ENCODE measurements around the gene FAM32A. TPM values are rescaled to one million over a fixed set of nuclear protein-coding genes. Genes with fewer than 3 reads are reported as not detected.

Gene FAM32A
- total and polyA plus RNA-seq, 2 donors (not counting 1 experiment from before 2014, with no cell fraction given), result 53.4 to 62.0 TPM

GRCh38 chr19:16235811-16236652 lies 50.8 kb downstream of the FAM32A start:
- Mint-ChIP-seq H3K9me3 (ENCODE audit: insufficient read depth) (no peaks in the 10 kb centered on the region), H3K27ac (no peak overlapping the region), H3K27me3 (no peaks in the 10 kb centered on the region), H3K4me3 (no peak overlapping the region), H3K4me1 (peaks cover 20% of the 10 kb centered on the region)
- no peak for TF ChIP-seq EZH2 (IDR thresholded peaks at IDR 0.05; ENCODE audit: borderline replicate concordance, insufficient read depth, low read depth, low read length, poor library complexity, severe bottlenecking)
- TF ChIP-seq, protein P1, sequence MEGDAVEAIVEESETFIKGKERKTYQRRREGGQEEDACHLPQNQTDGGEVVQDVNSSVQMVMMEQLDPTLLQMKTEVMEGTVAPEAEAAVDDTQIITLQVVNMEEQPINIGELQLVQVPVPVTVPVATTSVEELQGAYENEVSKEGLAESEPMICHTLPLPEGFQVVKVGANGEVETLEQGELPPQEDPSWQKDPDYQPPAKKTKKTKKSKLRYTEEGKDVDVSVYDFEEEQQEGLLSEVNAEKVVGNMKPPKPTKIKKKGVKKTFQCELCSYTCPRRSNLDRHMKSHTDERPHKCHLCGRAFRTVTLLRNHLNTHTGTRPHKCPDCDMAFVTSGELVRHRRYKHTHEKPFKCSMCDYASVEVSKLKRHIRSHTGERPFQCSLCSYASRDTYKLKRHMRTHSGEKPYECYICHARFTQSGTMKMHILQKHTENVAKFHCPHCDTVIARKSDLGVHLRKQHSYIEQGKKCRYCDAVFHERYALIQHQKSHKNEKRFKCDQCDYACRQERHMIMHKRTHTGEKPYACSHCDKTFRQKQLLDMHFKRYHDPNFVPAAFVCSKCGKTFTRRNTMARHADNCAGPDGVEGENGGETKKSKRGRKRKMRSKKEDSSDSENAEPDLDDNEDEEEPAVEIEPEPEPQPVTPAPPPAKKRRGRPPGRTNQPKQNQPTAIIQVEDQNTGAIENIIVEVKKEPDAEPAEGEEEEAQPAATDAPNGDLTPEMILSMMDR (IDR thresholded peaks at IDR 0.05), result no peak
- Histone ChIP-seq H3K79me2 (ENCODE audit: control insufficient read depth, insufficient read depth, low read length) (peaks cover 9% of the 10 kb centered on the region), H2AFZ (ENCODE audit: insufficient read depth, low read depth, low read length, poor library complexity, severe bottlenecking) (no peak overlapping the region), H3K4me1 (ENCODE audit: control insufficient read depth in 2 of 2, insufficient read depth in 2 of 2, low read length in 2 of 2) (peaks cover 16 to 21% of the 10 kb centered on the region in 2 donors), H3K4me2 (replicated peaks; ENCODE audit: low read depth, low read length, poor library complexity, severe bottlenecking) (no peak overlapping the region), H3K9ac (ENCODE audit: low read length) (no peak overlapping the region), H4K20me1 (ENCODE audit: control insufficient read depth, insufficient read depth, low read length, poor library complexity, severe bottlenecking) (no peaks in the 10 kb centered on the region), H3K36me3 (replicated peaks in 1 of 2; ENCODE audit: control extremely low read depth in 1 of 2, control insufficient read depth in 1 of 2, extremely low read depth in 1 of 2, insufficient read depth in 2 of 2, low read length in 1 of 2) (peaks cover 0 to 42% of the 10 kb centered on the region in 2 experiments), H3K27me3 (replicated peaks in 1 of 4; ENCODE audit: control extremely low read depth in 1 of 4, control insufficient read depth in 3 of 4, insufficient read depth in 4 of 4, low read length in 3 of 4) (no peaks in the 10 kb centered on the region), H3K9me3 (ENCODE audit: control extremely low read depth in 1 of 3, control insufficient read depth in 2 of 3, insufficient read depth in 1 of 3, low read length in 2 of 3) (peaks cover 0 to 3% (median 0%) of the 10 kb centered on the region in 3 donors), H3K27ac (ENCODE audit: low read length in 2 of 2) (no peak overlapping the region), H3K4me3 (ENCODE audit: control extremely low read depth in 1 of 5, extremely low read depth in 1 of 5, insufficient read depth in 1 of 5, low read depth in 2 of 5, low read length in 4 of 5) (no peak overlapping the region)
- intact Hi-C loops (cut with micrococcal nuclease), result no loop called here
- CTCF ChIA-PET, result interaction anchor here (0.6 to 2.0 kb wide), 2 partner anchors 40 to 182 kb away, joined by 3 to 5 read pairs; no protein-coding TSS in a partner anchor
- no peak for DNase-seq
- ATAC-seq (ENCODE audit: low read depth), result no peak
- 93% methylated on average over 20 of the region's 21 CpGs for WGBS (ENCODE audit: insufficient coverage)
- POLR2A ChIA-PET, result no interaction called here

Small RNA genes within 50 kb of the gene (small RNA-seq; reads per million reads assigned to genes)
- gene RF00017 (ENCODE audit: insufficient read length, low read depth, low replicate concordance), result not detected

Other genes starting within 250 kb of the FAM32A start
- gene OR10H4, start 236.4 kb upstream of the FAM32A start, total RNA-seq, result not detected in 2 replicates
- not detected in 2 replicates for gene OR10H4, start 236.4 kb upstream of the FAM32A start, polyA plus RNA-seq
- 127 TPM in 2 replicates for gene TPM4, start 108.9 kb upstream of the FAM32A start, total RNA-seq
- 65.4 and 211 TPM in 2 replicates for gene TPM4, start 108.9 kb upstream of the FAM32A start, polyA plus RNA-seq
- 115 and 117 TPM in 2 replicates for gene RAB8A, start 73.5 kb upstream of the FAM32A start, total RNA-seq
- gene RAB8A, start 73.5 kb upstream of the FAM32A start, polyA plus RNA-seq, result 65.5 and 66.9 TPM in 2 replicates
- gene HSH2D, start 41.7 kb upstream of the FAM32A start, total RNA-seq, result 254 and 259 TPM in 2 replicates
- gene HSH2D, start 41.7 kb upstream of the FAM32A start, polyA plus RNA-seq, result 299 and 323 TPM in 2 replicates
- gene CIB3, start 11.9 kb upstream of the FAM32A start, total RNA-seq, result not detected in 2 replicates
- gene CIB3, start 11.9 kb upstream of the FAM32A start, polyA plus RNA-seq, result not detected in 2 replicates
- gene AP1M1, start 12.5 kb downstream of the FAM32A start, total RNA-seq, result 90.4 and 102 TPM in 2 replicates
- 62.2 and 77.8 TPM in 2 replicates for gene AP1M1, start 12.5 kb downstream of the FAM32A start, polyA plus RNA-seq
- gene KLF2, start 139.4 kb downstream of the FAM32A start, total RNA-seq, result 241 and 242 TPM in 2 replicates
- gene KLF2, start 139.4 kb downstream of the FAM32A start, polyA plus RNA-seq, result 3,249 and 3,965 TPM in 2 replicates